Activated T-helper 1 cell treated with anti-CD3 and anti-CD28 coated beads, Interleukin-2, amount 50 U/mL, for 16 hours (primary cell): ENCODE results near the gene INCA1.

Experiments
- DNase-seq, 2 donors: peaks; one replicate each; pipeline ENCODE4 v3.0.0-alpha.2; 2020; ENCODE audit warnings: low read depth in 1 of 2, low spot score in 1 of 2

The INCA1 gene

DNA sequence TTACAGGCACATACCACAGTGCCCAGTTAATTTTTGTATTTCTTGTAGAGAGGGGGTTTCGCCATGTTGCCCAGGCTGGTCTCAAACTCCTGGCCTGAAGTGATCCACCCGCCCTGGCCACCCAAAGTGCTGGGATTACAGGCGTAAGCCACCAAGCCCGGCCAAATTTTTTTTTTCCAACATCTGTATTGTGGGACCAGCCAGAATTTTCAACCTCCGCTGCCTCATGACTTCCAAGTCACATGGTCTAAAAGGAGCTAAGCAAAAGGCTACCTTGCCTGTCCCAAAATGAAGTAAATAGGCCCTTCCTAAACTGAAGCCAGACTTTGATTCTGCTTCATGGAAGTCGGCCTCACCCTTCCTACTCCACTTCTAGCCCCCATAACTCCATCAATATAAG is 25.5 kb downstream of the INCA1 start:
- DNase-seq: no peak

DNA sequence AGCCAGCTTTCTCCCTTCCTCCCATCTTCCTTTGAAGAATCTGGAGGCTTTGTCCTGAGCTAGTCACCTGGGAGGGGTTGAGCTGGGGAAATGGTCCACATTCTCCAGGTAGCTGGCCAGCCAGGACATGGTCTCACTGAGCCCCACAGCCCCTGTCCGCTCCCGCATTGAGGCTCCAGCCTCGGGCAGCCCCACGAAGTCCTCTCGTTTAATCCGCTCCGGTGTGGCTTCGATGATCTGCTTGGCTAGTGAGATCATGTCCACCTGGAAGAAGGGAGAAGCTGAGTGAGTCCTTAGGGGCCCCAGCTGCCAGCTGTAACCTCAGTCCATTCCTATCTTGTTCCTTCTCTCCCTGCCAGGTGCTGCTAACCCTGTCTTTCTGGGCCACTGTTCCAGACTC is 27.0 kb downstream of the INCA1 start:
- DNase-seq: no peak

DNA sequence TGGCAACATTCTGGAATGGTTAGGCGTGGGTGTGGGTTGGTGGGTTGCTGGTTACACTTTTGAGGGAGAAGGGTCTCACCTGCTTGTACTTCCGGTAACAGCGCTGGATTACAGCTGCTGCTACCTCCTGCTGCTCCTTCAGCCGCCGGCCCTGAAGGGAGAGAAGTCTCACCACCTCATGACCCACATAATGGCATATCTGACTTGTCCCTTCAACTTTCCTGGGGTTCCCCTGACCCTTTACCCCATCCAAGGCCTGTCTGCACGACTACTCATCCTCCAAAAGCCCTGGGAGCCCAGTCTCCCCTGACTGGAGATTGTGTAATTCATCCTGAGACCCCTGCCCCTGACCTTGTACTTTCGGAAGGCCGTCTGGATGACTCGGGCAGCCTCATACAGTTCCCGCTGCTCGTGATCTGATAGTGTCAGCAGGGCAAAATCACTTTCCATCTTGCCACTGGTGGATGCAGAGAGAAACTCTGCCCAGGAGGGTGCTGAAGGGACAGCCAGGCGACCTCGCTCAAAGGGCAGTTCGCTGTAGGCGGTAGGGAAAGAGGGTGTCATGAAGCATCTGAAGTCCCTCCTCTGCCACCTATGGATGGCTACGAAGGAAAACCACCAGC is 27.7 kb downstream of the INCA1 start:
- DNase-seq: no peak

GRCh38 chr17:4969047-4969550 is 28.2 kb downstream of the INCA1 start:
- no peak for DNase-seq

DNA sequence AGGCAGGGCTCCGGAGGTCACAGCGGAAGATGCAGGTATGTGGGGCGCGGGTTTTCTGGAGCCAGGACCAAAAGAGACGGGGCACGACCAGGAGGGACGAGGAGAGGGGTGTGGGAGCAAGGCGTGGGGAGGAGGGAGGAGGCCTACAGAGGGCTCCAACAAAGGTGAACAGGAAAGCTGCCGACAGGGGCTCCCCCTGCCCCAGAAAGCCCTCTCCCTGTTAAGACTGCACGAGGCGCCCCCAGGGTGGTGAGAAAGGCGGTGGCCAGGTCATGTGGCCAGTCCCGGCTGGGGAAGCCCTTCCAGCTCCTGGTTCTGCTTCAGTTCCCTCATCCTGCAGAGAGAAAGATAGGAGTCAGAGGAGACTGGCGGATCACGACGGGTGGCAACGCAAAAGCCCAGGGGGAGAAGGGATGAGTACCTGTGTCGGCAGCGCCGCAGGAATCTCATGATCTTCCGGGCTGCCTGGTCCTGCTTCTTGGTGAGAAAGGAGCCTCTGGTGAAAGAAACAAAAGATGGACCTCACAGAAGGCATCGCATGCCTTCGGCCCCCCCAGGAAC is 28.8 kb downstream of the INCA1 start:
- DNase-seq: no peak

DNA sequence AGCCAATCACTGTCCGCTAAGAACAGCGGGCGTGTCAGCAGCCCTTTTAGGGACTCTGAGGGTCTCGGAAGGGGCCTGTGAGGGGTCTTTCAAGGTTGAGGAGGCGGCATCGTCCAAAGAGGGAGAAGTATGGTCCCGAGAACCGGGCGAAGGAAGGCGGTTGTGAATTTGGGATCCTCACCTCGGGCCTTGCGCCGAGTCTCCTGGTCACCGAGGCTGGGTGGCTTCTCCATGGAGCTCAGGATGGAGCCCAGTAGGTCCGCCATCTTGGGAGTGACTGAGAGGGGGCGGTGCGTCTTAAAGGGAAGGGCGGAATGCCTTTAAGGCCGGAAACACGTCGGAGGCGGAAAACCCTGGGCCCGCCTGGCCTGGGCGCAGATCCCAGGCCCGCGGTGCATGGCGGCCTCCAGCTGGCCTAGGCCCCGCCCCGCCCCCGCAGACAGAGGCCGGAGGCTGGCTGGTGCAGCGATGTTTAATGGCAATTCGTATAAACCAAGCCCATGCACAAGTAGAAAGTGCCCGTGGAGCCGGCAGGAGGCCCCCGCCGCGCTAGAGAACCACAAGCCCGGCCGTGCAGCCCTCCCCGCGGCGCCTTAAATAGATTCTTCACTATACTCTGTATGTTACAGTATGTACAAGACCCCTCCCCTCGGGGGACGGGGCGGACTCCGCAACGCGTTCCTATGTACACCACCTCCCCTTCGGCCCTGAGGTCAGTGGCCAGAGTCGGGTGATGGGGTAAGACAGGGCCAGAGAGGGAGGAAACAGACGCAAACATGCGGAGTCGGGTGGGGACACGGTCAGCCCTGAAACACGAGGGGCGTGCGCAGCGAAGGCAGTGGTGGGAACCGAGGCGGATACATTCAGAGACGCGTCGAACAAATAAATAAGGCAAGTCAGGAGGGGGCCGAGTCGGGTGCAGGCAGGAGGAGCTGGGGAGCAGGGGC is 29.5 kb downstream of the INCA1 start, which contains the start of gene SPAG7:
Gene SPAG7 (minus strand): TSS at position 279 of the 947 bp plus-strand sequence. CDS start 13 bp downstream, at position 266.
- DNase-seq: peak; percentile 87

DNA sequence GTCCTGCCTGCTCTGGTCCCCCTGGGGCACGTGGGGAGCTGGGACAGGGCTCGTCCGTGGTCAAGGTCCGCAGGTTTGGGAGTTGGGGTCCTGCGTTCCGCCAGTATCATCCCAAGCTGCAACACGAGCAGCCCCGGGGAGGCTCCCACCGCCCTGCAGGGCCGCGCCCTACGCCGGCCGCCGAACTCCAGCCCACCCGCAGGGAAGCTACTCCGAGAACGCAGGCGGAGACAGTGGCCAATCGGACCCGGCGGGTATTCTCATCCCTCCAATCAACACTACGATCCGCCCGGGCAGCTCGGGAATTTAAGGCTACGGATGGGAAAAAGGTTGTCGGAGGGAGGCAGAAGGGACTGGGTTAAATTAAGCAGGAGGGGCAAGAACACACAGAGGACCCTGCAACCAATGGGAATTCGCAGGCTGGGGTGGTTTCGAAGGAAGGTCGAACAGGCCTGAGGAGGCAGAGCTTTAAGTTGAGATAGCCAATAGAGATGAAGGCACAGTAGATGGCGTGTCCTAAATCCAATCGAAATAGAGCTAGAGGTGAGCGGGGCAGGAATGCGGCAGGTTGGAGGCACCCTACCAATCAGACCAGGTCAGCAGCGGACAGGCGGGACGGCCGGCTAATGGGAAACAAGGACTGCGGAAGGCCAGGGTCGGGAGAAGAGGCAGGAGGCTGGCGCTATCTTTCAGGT is 30.3 kb downstream of the INCA1 start:
- peak; percentile 86 to 87 for DNase-seq

- DNase-seq: no peak
These were observed 31.9 kb downstream of the INCA1 start for GRCh38 chr17:4965311-4965986.

DNA sequence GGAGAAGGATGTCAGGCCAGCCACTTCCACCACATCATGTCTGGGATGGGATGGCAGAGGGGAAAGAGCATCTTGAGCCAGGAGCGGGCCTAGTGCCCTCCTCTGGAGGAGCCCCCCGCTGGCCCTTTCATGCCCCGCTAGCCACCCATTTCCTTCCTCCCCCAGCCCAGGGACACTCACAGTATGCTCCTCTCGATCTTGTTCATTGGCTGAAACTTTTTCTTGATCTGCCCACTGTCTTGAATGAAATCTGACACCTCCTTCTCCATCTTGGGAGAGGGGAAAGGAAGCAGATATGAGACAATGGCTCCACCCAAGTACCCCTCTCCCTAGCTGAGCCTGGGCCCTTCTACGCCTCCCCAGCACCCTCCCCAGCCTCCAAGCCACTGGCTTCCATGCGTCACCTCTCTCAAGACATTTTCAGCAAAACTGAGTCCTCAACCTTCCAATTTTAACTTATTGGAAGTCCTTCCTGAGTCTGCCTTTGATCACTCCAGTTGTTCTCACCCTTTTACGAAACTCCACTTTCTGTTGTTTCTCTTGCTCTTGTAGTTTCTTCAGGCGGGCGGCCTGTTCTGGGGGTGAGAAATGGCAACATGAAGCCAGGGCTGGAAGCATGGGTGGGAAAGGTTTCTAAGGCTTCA is 36.9 kb downstream of the INCA1 start:
- DNase-seq: no peak

DNA sequence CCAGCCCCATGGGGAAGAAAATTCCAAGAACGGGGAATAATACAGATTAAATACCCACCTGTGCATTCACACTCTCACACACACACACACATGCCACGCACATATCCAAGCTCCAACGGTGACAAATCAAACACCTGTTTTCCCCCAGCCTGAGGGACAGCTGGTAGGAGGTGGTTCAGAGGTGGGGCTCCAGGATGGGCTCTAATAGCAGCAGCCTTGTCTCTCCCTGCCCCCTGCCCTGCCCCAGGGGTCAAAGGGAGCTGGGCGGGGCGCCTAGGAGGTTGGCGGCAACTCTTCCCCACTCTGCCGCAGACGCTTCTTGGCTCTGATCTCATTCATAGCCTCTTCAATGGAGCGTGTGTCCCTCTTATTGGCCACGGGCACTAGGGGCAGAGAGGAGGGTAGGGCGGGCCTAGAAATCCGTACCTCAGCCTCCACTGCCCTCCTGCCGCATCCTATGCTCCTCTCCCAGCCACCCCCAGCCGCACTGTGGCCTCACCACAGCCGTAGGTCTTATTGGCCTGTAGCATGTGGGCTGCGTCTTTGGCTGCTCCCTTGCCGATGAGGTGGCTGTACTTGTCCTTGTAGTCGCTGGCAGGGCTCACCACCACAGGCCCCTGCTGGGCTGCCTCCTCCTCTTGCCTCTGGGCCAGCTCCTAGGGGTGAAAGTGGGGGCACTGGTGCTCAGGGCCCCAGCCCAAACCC is 37.9 kb downstream of the INCA1 start:
- DNase-seq: no peak

DNA sequence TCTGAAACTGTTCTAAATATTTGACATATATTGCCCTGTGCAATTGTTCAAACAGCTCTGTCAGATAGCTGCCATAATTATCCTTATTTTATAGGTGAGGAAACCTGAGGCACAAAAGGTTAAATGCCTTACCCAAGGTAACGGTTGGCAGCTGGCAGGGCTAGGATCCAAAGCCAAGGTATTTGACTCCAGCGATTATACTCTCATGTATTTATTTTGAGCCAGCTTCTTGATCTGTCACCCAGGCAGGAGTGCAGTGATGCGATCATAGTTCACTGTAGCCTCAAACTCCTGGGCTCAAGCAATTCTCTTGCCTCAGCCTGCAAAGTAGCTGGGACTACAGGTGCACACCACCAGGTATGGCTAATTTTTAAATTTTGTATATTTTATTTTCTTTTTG is 39.2 kb downstream of the INCA1 start:
- DNase-seq: no peak

DNA sequence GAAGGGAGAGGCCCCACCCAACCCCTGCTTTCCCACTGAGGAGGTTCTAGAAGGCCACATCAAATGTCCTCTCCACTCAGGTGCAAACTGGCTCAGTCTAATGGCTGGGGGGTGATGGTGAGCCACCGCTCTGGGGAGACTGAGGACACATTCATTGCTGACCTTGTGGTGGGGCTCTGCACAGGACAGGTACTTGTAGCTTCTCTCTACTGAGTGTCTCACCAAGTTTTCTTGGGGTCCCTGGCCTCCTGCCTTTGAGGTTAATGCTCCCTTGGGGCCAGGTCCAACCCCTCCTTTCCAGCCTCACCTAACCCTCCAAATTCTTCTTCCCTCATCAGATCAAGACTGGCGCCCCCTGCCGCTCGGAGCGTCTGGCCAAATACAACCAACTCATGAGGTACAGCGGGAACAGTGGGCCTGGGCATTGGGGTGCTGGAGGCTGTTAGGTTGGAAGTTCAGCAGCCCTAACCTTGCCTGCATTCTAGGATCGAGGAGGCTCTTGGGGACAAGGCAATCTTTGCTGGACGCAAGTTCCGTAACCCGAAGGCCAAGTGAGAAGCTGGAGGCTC is 40.7 kb downstream of the INCA1 start:
- DNase-seq: no peak

DNA sequence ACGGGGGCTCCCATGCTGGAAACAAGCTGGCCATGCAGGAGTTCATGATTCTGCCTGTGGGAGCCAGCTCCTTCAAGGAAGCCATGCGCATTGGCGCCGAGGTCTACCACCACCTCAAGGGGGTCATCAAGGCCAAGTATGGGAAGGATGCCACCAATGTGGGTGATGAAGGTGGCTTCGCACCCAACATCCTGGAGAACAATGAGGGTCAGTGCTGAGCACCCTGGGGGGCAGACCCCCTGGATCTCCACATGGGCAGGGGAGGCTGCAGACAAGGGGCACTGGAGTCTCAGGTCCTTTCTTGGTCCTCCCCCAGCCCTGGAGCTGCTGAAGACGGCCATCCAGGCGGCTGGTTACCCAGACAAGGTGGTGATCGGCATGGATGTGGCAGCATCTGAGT is 42.2 kb downstream of the INCA1 start:
- DNase-seq: no peak

- DNase-seq: no peak
These were observed 43.8 kb downstream of the INCA1 start for GRCh38 chr17:4953451-4953961.

- no peak for DNase-seq
These were observed 45.8 kb downstream of the INCA1 start for GRCh38 chr17:4951486-4951885.

GRCh38 chr17:4950746-4951204 is 46.5 kb downstream of the INCA1 start, which contains the start of gene ENO3:
Gene ENO3, plus strand, starts transcription at chr17:4951119. Its CDS starts 711 bp downstream, at chr17:4951830.
- no peak for DNase-seq

- DNase-seq: no peak
These were observed 47.1 kb downstream of the INCA1 start for GRCh38 chr17:4950075-4950745.
